Measurements from ENCODE around the gene CD1D.

CD1D gene

GRCh38 chr1:158145173-158145719 is 35.4 kb upstream of the CD1D start:
- H3K27ac ChIP-seq (ENCODE audit: low read depth, low read length) = no peak overlapping the region

GRCh38 chr1:158146165-158146564 is 34.5 kb upstream of the CD1D start:
- H2AFZ ChIP-seq (ENCODE audit: low read depth, low read length, severe bottlenecking) = no peak overlapping the region
- H3K4me2 ChIP-seq (ENCODE audit: low read depth, low read length, poor library complexity, severe bottlenecking) = no peak overlapping the region
- no peaks in the 10 kb centered on the region for H3K79me2 ChIP-seq (ENCODE audit: insufficient read depth, low read length)
- H3K9ac ChIP-seq (ENCODE audit: low read length) = no peak overlapping the region
- no peaks in the 10 kb centered on the region for H3K9me2 ChIP-seq (replicated peaks; ENCODE audit: insufficient read depth, low read length)
- H3K36me3 ChIP-seq (ENCODE audit: low read length) = no peaks in the 10 kb centered on the region
- no peak for TF ChIP-seq EZH2phosphoT487 (conservative IDR thresholded peaks at IDR 0.05; ENCODE audit: low read length)
- TF ChIP-seq CTCF (IDR thresholded peaks at IDR 0.05; ENCODE audit: insufficient read depth, low read length, poor library complexity, severe bottlenecking) = no peak
- no peaks in the 10 kb centered on the region for H3K9me3 ChIP-seq (ENCODE audit: insufficient read depth, low read length)
- no peaks in the 10 kb centered on the region for H4K20me1 ChIP-seq (ENCODE audit: low read depth, low read length)
- H3K27me3 ChIP-seq (ENCODE audit: low read length) = no peaks in the 10 kb centered on the region
- no peak overlapping the region for H3K4me3 ChIP-seq (ENCODE audit: insufficient read depth, low read length, poor library complexity, severe bottlenecking)
- H3F3A ChIP-seq (ENCODE audit: insufficient read depth) = peaks cover 6% of the 10 kb centered on the region
- H3K27ac ChIP-seq (ENCODE audit: low read depth, low read length) = no peak overlapping the region

More at GRCh38 chr1:158145173-158145719, 35.4 kb upstream of the CD1D start:
- Histone ChIP-seq H3K36me3 (ENCODE audit: low read length) (no peaks in the 10 kb centered on the region), H3K4me2 (ENCODE audit: low read depth, low read length, poor library complexity, severe bottlenecking) (no peak overlapping the region), H3K27me3 (ENCODE audit: low read length) (no peaks in the 10 kb centered on the region), H3K9me2 (replicated peaks; ENCODE audit: insufficient read depth, low read length) (no peaks in the 10 kb centered on the region), H2AFZ (ENCODE audit: low read depth, low read length, severe bottlenecking) (no peak overlapping the region), H3K4me3 (ENCODE audit: insufficient read depth, low read length, poor library complexity, severe bottlenecking) (no peak overlapping the region), H3K79me2 (ENCODE audit: insufficient read depth, low read length) (no peaks in the 10 kb centered on the region), H3F3A (ENCODE audit: insufficient read depth) (peaks cover 6% of the 10 kb centered on the region), H4K20me1 (ENCODE audit: low read depth, low read length) (no peaks in the 10 kb centered on the region), H3K9me3 (ENCODE audit: insufficient read depth, low read length) (no peaks in the 10 kb centered on the region), H3K9ac (ENCODE audit: low read length) (no peak overlapping the region)
- no peak for TF ChIP-seq CTCF (IDR thresholded peaks at IDR 0.05; ENCODE audit: insufficient read depth, low read length, poor library complexity, severe bottlenecking)
- no peak for TF ChIP-seq EZH2phosphoT487 (conservative IDR thresholded peaks at IDR 0.05; ENCODE audit: low read length)

- no peaks in the 10 kb centered on the region for H4K20me1 ChIP-seq (ENCODE audit: low read depth, low read length)
- TF ChIP-seq EZH2phosphoT487 (conservative IDR thresholded peaks at IDR 0.05; ENCODE audit: low read length) (no peak), CTCF (IDR thresholded peaks at IDR 0.05; ENCODE audit: insufficient read depth, low read length, poor library complexity, severe bottlenecking) (no peak)
- H3K4me2 ChIP-seq (ENCODE audit: low read depth, low read length, poor library complexity, severe bottlenecking) = no peak overlapping the region
- H3K27me3 ChIP-seq (ENCODE audit: low read length) = no peaks in the 10 kb centered on the region
- H3F3A ChIP-seq (ENCODE audit: insufficient read depth) = peaks cover 6% of the 10 kb centered on the region
- H3K27ac ChIP-seq (ENCODE audit: low read depth, low read length) = no peak overlapping the region
- no peaks in the 10 kb centered on the region for H3K79me2 ChIP-seq (ENCODE audit: insufficient read depth, low read length)
- H3K9me3 ChIP-seq (ENCODE audit: insufficient read depth, low read length) = no peaks in the 10 kb centered on the region
- no peaks in the 10 kb centered on the region for H3K9me2 ChIP-seq (replicated peaks; ENCODE audit: insufficient read depth, low read length)
- H3K9ac ChIP-seq (ENCODE audit: low read length) = no peak overlapping the region
- H2AFZ ChIP-seq (ENCODE audit: low read depth, low read length, severe bottlenecking) = no peak overlapping the region
- no peak overlapping the region for H3K4me3 ChIP-seq (ENCODE audit: insufficient read depth, low read length, poor library complexity, severe bottlenecking)
- H3K36me3 ChIP-seq (ENCODE audit: low read length) = no peaks in the 10 kb centered on the region
These were observed 34.0 kb upstream of the CD1D start for GRCh38 chr1:158146739-158147138.

All from SU-DHL-6 (cell line).